ENCODE data around the gene COL19A1. TPM values are rescaled to one million over a fixed set of nuclear protein-coding genes. Genes with fewer than 3 reads are reported as not detected.
"Not testable (repeated sequence)": the region's sequence is repeated elsewhere in the genome, so short reads cannot be mapped to it uniquely, and the experiment has no call there.

Gene COL19A1
- total and polyA plus RNA-seq, 9 of the 15 experiments (the other 6 are each of a cell fraction or from before 2014, with no cell fraction given): not detected

- H3K9me1 ChIP-seq (ENCODE audit: control insufficient read depth, insufficient read depth, low read length); H3K4me3 ChIP-seq; ATAC-seq; DNase-seq (ENCODE audit: extremely low read depth in 1 of 4, low spot score in 3 of 4); H3K9ac ChIP-seq (ENCODE audit: insufficient read depth in 1 of 2, low read depth in 2 of 2, low read length in 2 of 2); H4K20me1 ChIP-seq (replicated peaks; ENCODE audit: control insufficient read depth, insufficient read depth, low read length); H3K36me3 ChIP-seq (ENCODE audit: control insufficient read depth, insufficient read depth, low read length); H3K4me2 ChIP-seq (ENCODE audit: insufficient read depth, low read length); H3K27me3 ChIP-seq (ENCODE audit: control insufficient read depth in 2 of 2, insufficient read depth in 2 of 2, low read length in 2 of 2); H2AFZ ChIP-seq (ENCODE audit: low read depth, low read length); H3K9me3 ChIP-seq (replicated peaks; ENCODE audit: control insufficient read depth, insufficient read depth, low read depth, low read length); FAIRE-seq; H3K4me1 ChIP-seq (replicated peaks in 1 of 2; ENCODE audit: control insufficient read depth in 2 of 2, insufficient read depth in 2 of 2, low read length in 2 of 2); H3K27ac ChIP-seq (ENCODE audit: extremely low read depth, low read depth, low read length); CTCF ChIA-PET (ENCODE audit: low intra/inter-chr PET ratio); BruUV-seq (replicated peaks); POLR2A ChIA-PET; intact Hi-C loops (cut with micrococcal nuclease); H3K79me2 ChIP-seq (ENCODE audit: control insufficient read depth, insufficient read depth, low read length); in situ Hi-C loops (cut with MboI): not testable (repeated sequence)
- TF ChIP-seq ASH1L (IDR thresholded peaks at IDR 0.05; ENCODE audit: borderline replicate concordance, low read depth, partially characterized antibody): peak; percentile 39
- TF ChIP-seq NFYB (IDR thresholded peaks at IDR 0.05; ENCODE audit: extremely low read depth, insufficient read length): peak; percentile 65
- WGBS (ENCODE audit: insufficient coverage, low coverage, missing lambda C conversion rate): 2% methylated on average over 9 of the region's 9 CpGs
These were observed 23.0 kb downstream of the COL19A1 start for GRCh38 chr6:69889234-69889974.

GRCh38 chr6:69892561-69892960 is 26.2 kb downstream of the COL19A1 start:
- BruUV-seq (replicated peaks); H3K9me1 ChIP-seq (ENCODE audit: control insufficient read depth, insufficient read depth, low read length); CTCF ChIA-PET (ENCODE audit: low intra/inter-chr PET ratio); H3K27me3 ChIP-seq (ENCODE audit: control insufficient read depth in 2 of 2, insufficient read depth in 2 of 2, low read length in 2 of 2); H3K9ac ChIP-seq (ENCODE audit: insufficient read depth in 1 of 2, low read depth in 2 of 2, low read length in 2 of 2); H3K27ac ChIP-seq (ENCODE audit: extremely low read depth, low read depth, low read length); in situ Hi-C loops (cut with MboI); H3K4me1 ChIP-seq (replicated peaks in 1 of 2; ENCODE audit: control insufficient read depth in 2 of 2, insufficient read depth in 2 of 2, low read length in 2 of 2); H3K36me3 ChIP-seq (ENCODE audit: control insufficient read depth, insufficient read depth, low read length); DNase-seq (ENCODE audit: extremely low read depth in 1 of 4, low spot score in 3 of 4); FAIRE-seq; ATAC-seq; H3K4me2 ChIP-seq (ENCODE audit: insufficient read depth, low read length); H3K9me3 ChIP-seq (replicated peaks; ENCODE audit: control insufficient read depth, insufficient read depth, low read depth, low read length); H3K79me2 ChIP-seq (ENCODE audit: control insufficient read depth, insufficient read depth, low read length); H3K4me3 ChIP-seq; H4K20me1 ChIP-seq (replicated peaks; ENCODE audit: control insufficient read depth, insufficient read depth, low read length); POLR2A ChIA-PET; intact Hi-C loops (cut with micrococcal nuclease); H2AFZ ChIP-seq (ENCODE audit: low read depth, low read length): not testable (repeated sequence)
- 0% methylated on average over 1 of the region's 1 CpG for WGBS (ENCODE audit: insufficient coverage, low coverage, missing lambda C conversion rate)

GRCh38 chr6:69893266-69893665 is 26.9 kb downstream of the COL19A1 start:
- H3K36me3 ChIP-seq (ENCODE audit: control insufficient read depth, insufficient read depth, low read length); POLR2A ChIA-PET; H3K27me3 ChIP-seq (ENCODE audit: control insufficient read depth in 2 of 2, insufficient read depth in 2 of 2, low read length in 2 of 2); CTCF ChIA-PET (ENCODE audit: low intra/inter-chr PET ratio); H3K9me1 ChIP-seq (ENCODE audit: control insufficient read depth, insufficient read depth, low read length); H3K9ac ChIP-seq (ENCODE audit: insufficient read depth in 1 of 2, low read depth in 2 of 2, low read length in 2 of 2); ATAC-seq; intact Hi-C loops (cut with micrococcal nuclease); H3K27ac ChIP-seq (ENCODE audit: extremely low read depth, low read depth, low read length); FAIRE-seq; H3K9me3 ChIP-seq (replicated peaks; ENCODE audit: control insufficient read depth, insufficient read depth, low read depth, low read length); H3K4me2 ChIP-seq (ENCODE audit: insufficient read depth, low read length); H2AFZ ChIP-seq (ENCODE audit: low read depth, low read length); BruUV-seq (replicated peaks); DNase-seq (ENCODE audit: extremely low read depth in 1 of 4, low spot score in 3 of 4); H3K4me3 ChIP-seq; in situ Hi-C loops (cut with MboI); H3K79me2 ChIP-seq (ENCODE audit: control insufficient read depth, insufficient read depth, low read length); H3K4me1 ChIP-seq (replicated peaks in 1 of 2; ENCODE audit: control insufficient read depth in 2 of 2, insufficient read depth in 2 of 2, low read length in 2 of 2); H4K20me1 ChIP-seq (replicated peaks; ENCODE audit: control insufficient read depth, insufficient read depth, low read length): not testable (repeated sequence)
